Esophagus squamous epithelium (tissue), 4 donors: ENCODE data around the gene TSBP1.

Experiments
- POLR2A ChIP-seq, 4 donors: fragments of 450-650 bp; IDR thresholded peaks; one replicate each; pipeline ENCODE4 v1.6.1; 2017; ENCODE audit warnings: antibody characterized with exemption in 4 of 4, mild to moderate bottlenecking in 4 of 4, moderate library complexity in 3 of 4
- TF ChIP-seq, protein P1 (sequence below), 6 experiments: fragments of 450-650 bp in 4 of 6; fragments of 200-600 bp in 2 of 6; sonication (generic) in 2 of 6; IDR thresholded peaks; one replicate each; pipeline ENCODE4 v1.5.1; 2016 to 2019; ENCODE audit warnings: antibody characterized with exemption in 6 of 6, mild to moderate bottlenecking in 4 of 6, moderate library complexity in 4 of 6

DNA sequence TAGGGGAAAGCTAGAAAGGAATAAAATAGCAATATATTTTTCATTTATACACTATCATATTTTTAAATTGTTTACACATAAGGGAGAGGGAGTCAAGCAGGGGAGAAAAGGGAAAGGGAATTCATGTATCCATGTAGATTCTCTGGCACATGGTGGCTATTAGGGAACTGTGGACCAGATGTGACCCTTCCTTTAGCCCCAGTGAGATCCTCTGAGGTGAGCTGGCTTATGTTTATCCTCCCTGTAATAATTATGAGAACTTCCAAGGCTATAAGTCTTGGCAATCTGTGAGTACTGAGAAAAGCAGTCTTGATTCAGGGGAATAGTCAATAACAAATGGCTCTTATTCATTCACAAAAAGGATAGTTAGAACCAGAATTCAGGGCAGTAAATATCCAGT is 42.6 kb downstream of the TSBP1 start:
- no peak for TF ChIP-seq POLR2A (IDR thresholded peaks at IDR 0.05)
- TF ChIP-seq, protein P1, sequence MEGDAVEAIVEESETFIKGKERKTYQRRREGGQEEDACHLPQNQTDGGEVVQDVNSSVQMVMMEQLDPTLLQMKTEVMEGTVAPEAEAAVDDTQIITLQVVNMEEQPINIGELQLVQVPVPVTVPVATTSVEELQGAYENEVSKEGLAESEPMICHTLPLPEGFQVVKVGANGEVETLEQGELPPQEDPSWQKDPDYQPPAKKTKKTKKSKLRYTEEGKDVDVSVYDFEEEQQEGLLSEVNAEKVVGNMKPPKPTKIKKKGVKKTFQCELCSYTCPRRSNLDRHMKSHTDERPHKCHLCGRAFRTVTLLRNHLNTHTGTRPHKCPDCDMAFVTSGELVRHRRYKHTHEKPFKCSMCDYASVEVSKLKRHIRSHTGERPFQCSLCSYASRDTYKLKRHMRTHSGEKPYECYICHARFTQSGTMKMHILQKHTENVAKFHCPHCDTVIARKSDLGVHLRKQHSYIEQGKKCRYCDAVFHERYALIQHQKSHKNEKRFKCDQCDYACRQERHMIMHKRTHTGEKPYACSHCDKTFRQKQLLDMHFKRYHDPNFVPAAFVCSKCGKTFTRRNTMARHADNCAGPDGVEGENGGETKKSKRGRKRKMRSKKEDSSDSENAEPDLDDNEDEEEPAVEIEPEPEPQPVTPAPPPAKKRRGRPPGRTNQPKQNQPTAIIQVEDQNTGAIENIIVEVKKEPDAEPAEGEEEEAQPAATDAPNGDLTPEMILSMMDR (IDR thresholded peaks at IDR 0.05): no peak
